Lung (tissue), 13 donors: ENCODE results near the gene SPINK2. TPM values are rescaled to one million over a fixed set of nuclear protein-coding genes. Genes with fewer than 3 reads are reported as not detected.

Experiments
- ATAC-seq: fragments of 200-7000 bp; cut with Tn5 transposase; one replicate; pipeline ENCODE4 v1.9.1; 2020; ENCODE audit warnings: moderate number of reproducible peaks; ENCODE audit not compliant: insufficient read depth, low FRiP score
- DNase-seq, 3 donors: peaks; one replicate each; pipeline ENCODE4 v3.0.0-alpha.2; 2013 to 2017
- H3K27ac ChIP-seq, 2 donors: one replicate each; pipeline ENCODE4 v1.5.1; 2013; ENCODE audit warnings: mild to moderate bottlenecking in 2 of 2, moderate library complexity in 2 of 2, control low read depth in 1 of 2, inconsistent platforms in 1 of 2, low read depth in 1 of 2, low read length in 1 of 2
- H3K27me3 ChIP-seq, 3 donors: one replicate each; pipeline ENCODE4 v1.5.1; 2013; ENCODE audit warnings: low read length in 2 of 3; ENCODE audit not compliant: control insufficient read depth in 3 of 3, insufficient read depth in 3 of 3
- H3K36me3 ChIP-seq, 4 donors: one replicate each; pipeline ENCODE4 v1.5.1; 2013; ENCODE audit warnings: low read length in 4 of 4, mild to moderate bottlenecking in 1 of 4, moderate library complexity in 1 of 4; ENCODE audit not compliant: control insufficient read depth in 4 of 4, insufficient read depth in 4 of 4
- H3K4me1 ChIP-seq, 5 donors: one replicate each; pipeline ENCODE4 v1.5.1; 2013; ENCODE audit warnings: low read length in 5 of 5, mild to moderate bottlenecking in 2 of 5, moderate library complexity in 1 of 5; ENCODE audit not compliant: control insufficient read depth in 5 of 5, insufficient read depth in 5 of 5
- H3K4me3 ChIP-seq: one replicate; pipeline ENCODE4 v1.5.1; 2013; ENCODE audit warnings: mild to moderate bottlenecking, control low read depth, moderate library complexity
- H3K9ac ChIP-seq, 2 donors: one replicate each; pipeline ENCODE4 v1.5.1; 2013; ENCODE audit warnings: low read length in 2 of 2, control low read depth in 1 of 2; ENCODE audit not compliant: insufficient read depth in 1 of 2
- H3K9me3 ChIP-seq, 4 donors: one replicate each; pipeline ENCODE4 v1.5.1; 2013; ENCODE audit warnings: low read length in 3 of 4, mild to moderate bottlenecking in 1 of 4, moderate library complexity in 1 of 4; ENCODE audit not compliant: control insufficient read depth in 4 of 4, insufficient read depth in 3 of 4
- WGBS, 2 donors: extraction: QIAGEN DNeasy Blood & Tissue Kit; methylation state at CpG; one replicate each; pipeline ENCODE4 v1.1.7; 2013; 5-methylcytosine and 5-hydroxymethylcytosine counted together
- polyA plus RNA-seq, 2 donors: library from polyadenylated mRNA; stranded (reverse); fragments of 200-250 nt; gene quantifications; one replicate each; pipeline ENCODE4 v1.2.1, GENCODE V29; 2013
- small RNA-seq: library from RNA; depleted of rRNA; stranded (forward); fragments of <200 nt; gene quantifications from one replicate; pipeline ENCODE3, GENCODE V24; 2014; ENCODE audit warnings: low replicate concordance
- total RNA-seq, 2 donors: library from RNA; depleted of rRNA in 1 of 2; stranded (reverse); fragments of >200 nt in 1 of 2; gene quantifications; one replicate each; pipeline ENCODE4 v1.2.1, GENCODE V29; 2014 to 2021
- TF ChIP-seq, protein P1 (sequence below): IDR thresholded peaks from 2 replicates; pipeline ENCODE4 v1.5.1; 2012; ENCODE audit warnings: mild to moderate bottlenecking; ENCODE audit errors: control extremely low read depth, extremely low read depth
- donor health status: control.
- donor health status: control.
- donor health status: Bipolar disorder and iron deficiency.
- donor health status: healthy.
- donor health status: DM: yes; HTN: yes; CAD: no.

The SPINK2 gene
- total and polyA plus RNA-seq, 4 donors: 0.91 TPM; not detected in 3

DNA sequence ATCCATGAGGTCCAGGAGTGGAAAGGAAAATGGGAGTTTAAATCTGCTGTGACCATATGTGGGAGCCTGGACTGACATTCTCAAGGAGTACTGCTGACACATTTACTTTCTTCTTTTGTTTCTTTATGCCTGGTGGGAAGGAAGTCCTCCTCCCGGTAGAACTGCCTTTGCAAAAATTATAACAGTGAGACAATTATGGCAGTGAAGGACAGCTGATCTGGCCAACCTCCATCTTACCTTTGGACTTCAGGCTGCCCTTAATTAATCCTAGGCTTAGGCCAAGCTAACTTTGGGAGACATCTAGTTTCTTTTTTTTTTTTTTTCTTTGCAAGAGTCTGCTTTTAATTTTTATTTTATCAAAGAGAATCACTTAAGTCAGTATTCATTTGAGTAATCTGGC is 61.3 kb downstream of the SPINK2 start:
- no peak for ATAC-seq
- Histone ChIP-seq H3K36me3 (no peaks in the 10 kb centered on the region), H3K27ac (no peak overlapping the region), H3K9ac (no peak overlapping the region), H3K9me3 (no peaks in the 10 kb centered on the region), H3K4me3 (no peak overlapping the region), H3K4me1 (peaks cover 0 to 7% (median 2%) of the 10 kb centered on the region in 5 donors), H3K27me3 (no peaks in the 10 kb centered on the region)
- TF ChIP-seq, protein P1, sequence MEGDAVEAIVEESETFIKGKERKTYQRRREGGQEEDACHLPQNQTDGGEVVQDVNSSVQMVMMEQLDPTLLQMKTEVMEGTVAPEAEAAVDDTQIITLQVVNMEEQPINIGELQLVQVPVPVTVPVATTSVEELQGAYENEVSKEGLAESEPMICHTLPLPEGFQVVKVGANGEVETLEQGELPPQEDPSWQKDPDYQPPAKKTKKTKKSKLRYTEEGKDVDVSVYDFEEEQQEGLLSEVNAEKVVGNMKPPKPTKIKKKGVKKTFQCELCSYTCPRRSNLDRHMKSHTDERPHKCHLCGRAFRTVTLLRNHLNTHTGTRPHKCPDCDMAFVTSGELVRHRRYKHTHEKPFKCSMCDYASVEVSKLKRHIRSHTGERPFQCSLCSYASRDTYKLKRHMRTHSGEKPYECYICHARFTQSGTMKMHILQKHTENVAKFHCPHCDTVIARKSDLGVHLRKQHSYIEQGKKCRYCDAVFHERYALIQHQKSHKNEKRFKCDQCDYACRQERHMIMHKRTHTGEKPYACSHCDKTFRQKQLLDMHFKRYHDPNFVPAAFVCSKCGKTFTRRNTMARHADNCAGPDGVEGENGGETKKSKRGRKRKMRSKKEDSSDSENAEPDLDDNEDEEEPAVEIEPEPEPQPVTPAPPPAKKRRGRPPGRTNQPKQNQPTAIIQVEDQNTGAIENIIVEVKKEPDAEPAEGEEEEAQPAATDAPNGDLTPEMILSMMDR: no peak
- no peak for DNase-seq
- WGBS, 2 donors: 30 to 38% methylated on average over 1 of the region's 1 CpG

Small RNA genes lying within 50 kb of the gene (small RNA-seq; reads per million reads assigned to genes)
- gene RF00017: not detected
- not detected for gene RF00019
- gene RN7SL357P: not detected
- gene RN7SL492P: not detected

Other genes with a start within 250 kb of the SPINK2 start
- gene HOPX, start 140.4 kb downstream of the SPINK2 start, total RNA-seq: 100 to 1,000 TPM; 144 to 450 TPM
- gene HOPX, start 140.4 kb downstream of the SPINK2 start, polyA plus RNA-seq: 100 to 1,000 TPM; 731 to 792 TPM
- 10 to 100 TPM; 36.4 to 55.9 TPM for gene REST, start 86.2 kb upstream of the SPINK2 start, total RNA-seq
- gene REST, start 86.2 kb upstream of the SPINK2 start, polyA plus RNA-seq: 1 to 10 TPM; 4.0 to 7.2 TPM
- 10 to 100 TPM; 18.7 to 20.2 TPM for gene NOA1, start 155.9 kb upstream of the SPINK2 start, total RNA-seq
- gene NOA1, start 155.9 kb upstream of the SPINK2 start, polyA plus RNA-seq: 10 to 100 TPM in 1 of 2 donors, 1 to 10 TPM in 1; 5.8 to 11.1 TPM
- 100 to 1,000 TPM in 1 of 2 donors, 10 to 100 TPM in 1; 66.2 to 112 TPM for gene POLR2B, start 157.2 kb upstream of the SPINK2 start, total RNA-seq
- 10 to 100 TPM; 23.4 to 39.4 TPM for gene POLR2B, start 157.2 kb upstream of the SPINK2 start, polyA plus RNA-seq